Non-pigmented ciliary epithelial cell (primary cell): Measurements from ENCODE around the gene MRM1.

ENCODE experiments used
- DNase-seq: peaks from one replicate; pipeline ENCODE4 v3.0.0-alpha.2; 2010; ENCODE audit warnings: low read depth

MRM1 gene

DNA sequence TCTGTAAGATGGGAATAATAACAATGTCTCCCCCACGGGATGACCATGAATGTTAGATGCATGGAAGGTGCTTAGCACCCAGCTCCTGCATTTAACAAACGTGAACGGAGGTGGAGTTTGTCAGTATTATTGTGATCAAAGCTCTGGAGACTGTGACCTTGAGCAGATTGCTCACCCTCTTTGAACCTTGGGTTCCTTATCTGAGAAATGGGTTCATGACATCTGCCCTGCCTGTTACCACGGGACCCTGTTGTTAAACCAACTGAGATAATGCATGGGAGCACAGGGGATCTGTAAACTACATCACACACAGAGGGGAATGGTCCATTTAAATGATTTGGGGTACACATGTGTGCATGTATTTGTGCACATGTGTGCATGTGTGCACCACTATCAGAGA is 29.6 kb downstream of the MRM1 start:
- no peak for DNase-seq

DNA sequence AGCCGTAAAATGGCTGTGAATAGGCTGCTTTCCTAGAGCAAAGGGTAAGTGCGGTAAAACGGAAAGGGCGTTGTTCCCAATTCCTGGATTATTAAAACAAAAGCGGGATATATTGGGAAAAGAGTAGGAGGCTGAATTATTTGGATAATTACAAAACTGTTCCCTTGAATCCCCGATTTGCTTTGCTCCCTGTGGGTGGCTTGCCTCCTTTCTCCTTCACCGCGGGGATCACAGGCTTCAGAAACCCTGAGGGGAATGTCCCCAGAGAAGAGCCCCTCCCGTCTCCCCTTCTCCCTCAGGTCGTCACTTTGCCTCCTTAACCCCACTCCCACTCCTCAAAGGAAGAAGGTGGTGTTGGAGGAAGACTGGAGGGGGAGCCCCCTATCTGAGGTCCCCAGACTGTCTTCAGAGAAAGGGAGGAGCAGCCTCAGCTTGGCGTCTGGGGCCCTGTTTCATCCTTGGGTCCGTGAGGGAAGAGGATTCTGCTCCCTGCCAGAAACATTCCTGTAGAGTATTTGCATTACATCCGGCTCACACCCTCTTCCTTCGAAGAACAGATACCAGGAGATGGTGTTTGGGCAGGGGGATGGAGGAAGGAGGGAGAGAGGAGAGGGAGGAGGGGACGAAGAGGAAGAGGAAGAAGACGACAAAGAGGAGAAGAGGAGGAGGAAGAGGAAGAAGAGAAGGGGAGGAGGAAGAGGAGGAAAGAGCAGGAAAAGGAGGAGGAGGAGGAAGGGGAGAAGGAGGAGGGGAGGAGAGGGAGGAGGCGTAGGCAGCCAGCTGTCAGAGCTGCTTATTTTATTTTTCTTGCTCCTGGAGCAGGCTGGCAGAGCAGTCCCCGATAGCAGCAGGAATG is 31.8 kb downstream of the MRM1 start:
- DNase-seq: no peak

DNA sequence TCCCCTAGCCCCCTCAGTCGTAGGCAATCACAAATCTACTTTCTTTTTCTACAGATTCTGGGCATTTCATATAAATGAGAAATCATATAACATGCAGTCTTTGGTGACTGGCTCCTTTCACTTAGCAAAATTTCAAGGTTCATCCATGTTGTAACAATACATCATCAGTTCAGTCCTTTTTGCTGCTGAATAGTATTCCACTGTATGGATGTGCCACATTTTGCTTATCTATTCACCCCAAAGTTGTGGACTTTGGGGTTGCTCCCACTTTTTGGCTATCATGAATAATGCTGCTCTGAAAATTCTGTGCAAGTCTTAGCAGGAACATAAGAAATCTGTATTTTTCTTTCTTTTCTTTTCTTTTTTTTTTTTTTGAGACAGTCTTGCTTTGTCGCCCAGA is 39.0 kb downstream of the MRM1 start:
- DNase-seq: no peak

DNA sequence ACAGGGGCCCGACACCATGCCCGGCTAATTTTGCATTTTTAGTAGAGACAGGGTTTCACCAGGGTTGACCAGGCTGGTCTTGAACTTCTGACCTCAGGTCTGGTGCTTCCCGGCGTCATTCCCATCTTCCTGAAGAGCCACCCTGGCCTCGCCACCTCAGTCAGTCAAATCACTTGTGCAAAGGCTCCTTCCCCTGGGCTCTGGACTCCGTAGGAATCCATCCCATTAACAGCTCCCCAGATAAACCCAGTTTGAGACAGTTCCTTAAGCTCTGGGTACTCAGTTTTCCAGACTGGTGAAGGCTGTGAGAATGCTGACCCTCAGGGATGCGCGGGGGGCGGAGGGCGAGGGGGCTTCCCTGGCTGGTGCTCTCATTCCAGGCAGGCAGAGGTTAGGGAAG is 39.5 kb downstream of the MRM1 start:
- DNase-seq: no peak

DNA sequence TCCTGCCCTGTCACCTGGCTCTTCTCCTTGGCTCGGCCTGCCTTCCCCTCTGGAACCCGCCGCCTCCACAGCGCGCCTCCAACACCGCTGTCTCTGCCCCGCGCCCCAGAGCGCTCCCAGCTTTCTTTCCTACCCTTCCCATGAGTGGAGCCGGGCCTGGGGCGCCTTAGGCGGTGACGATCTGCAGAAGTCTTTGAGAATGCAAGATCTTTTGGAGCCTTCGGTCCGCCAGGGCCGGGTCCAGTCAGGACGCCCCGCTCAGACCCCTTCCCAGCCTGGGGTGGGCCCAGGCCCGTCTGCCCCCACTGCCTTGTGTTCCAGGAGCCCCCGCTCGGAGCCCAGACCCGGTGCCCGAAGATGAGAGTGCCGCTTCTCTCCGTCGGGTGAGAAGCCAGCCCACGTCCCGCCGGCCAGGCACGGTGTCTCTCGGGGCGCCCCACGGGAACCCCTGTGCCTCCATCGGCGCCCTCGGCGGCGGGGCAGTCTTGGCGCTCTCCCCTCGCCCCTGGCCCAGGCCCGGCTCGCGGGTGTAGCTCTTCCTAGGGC is 40.0 kb downstream of the MRM1 start:
- DNase-seq: no peak

DNA sequence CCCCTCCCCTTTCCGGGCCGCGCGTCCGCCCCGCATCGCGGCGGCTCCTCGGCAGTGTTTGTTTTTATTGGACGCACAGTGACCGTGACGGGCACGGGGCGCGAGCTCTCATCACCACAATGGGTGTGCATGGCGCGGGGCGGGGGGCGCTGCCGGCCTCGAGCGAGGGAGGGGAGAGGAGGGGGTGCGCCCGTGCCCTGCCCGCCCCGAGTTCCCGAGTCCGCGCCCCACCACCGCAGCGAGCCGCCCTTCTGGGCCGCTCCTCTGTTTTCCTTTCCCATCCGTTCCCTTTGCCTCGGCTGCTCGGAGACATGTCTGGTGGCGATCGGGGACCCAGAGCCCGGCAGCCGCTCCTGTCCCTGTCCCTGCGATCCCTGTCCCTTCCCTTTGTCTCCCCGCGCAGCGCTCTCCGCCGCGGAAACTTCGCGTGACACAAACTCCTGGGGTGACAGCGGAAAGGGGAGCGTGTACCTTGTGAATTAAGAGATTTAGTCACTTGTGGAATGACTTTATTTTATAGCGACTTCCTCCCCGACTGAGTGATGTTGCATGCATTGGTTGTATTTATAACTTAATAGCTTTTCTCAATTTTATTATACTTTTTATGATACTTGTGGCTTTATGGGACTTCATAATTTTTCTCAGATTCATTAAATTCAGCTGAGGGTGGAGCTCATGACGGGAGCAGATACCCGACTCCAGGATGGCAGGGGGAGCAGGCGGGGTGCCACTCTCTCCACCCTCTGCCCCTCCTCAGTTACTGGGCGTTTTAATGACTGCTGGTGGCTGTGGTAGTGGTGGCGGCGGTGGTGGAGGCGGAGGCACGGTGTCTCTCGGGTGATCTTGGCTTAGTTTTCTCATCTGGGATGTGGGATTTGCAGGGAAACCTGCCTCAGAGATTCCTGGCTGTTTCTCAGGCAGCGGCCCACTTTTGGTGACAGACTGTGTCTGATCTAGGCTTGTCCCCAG is 40.8 kb downstream of the MRM1 start:
- DNase-seq: no peak

DNA sequence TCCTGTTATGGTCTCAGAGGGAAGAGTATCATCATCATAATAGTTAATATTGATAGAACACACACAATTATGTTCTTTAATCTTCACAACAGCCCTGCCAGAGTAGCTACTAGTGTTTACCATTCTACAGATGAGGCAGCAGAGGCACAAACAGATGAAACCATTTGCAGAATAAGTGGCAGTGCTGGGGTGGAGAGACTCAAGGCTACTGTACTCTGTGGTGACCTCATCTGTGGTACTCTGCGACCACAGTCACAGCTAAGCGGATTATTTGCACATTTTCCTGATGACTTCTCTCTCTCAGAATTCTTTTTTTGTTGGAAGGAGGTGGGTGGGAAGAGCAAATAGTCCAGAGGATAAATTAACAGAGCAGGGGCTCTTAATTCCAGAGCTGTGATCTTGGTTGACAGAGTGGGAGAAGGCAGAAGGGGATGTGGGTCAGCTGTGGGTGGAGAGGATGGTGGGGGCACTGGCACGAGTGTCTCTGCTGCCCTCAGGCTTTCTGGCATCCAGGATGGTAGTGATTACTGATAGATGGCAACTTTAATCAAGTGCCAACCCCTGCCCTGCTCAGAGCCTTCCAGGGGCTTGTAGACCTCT is 41.8 kb downstream of the MRM1 start:
- DNase-seq: no peak

DNA sequence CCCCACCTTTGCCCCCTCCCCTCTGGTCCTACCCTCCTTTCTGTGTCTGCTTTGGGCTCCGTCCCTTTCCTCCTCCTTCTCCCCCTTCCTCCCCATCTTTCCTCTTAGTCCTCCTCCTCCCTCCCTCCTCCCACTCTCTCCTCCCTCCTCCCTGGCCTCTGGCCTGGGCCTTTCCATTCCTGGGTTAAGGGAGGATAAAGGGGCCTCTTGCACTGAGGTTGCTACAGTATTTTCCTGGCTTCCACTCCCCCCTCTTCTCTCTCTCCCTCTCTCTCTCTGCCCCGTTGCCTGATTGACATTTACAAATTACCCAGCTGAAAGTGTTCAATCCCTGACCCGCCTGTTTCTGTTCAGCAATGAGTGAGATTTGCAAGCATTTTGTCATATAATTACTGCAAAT is 44.0 kb downstream of the MRM1 start:
- DNase-seq: no peak

DNA sequence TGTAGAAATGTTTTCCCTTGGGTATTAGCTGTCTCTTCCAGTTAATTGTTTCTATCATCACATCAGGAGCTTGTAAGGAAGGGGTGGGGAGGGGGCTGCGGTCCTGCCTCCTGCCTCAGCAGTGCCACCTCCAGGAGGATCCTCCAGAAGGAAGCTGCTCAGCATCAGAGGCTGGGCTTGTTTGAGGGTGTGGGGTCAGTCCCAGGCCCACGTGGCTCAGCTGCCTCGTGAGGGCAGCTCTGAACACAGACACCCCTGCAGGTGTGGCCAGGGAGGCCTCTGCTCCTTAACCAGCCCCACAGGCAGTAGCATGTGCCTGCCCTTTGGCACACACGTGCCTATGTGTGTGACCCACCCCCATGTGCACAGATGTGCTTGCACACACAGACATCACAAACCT is 46.3 kb downstream of the MRM1 start:
- DNase-seq: no peak

DNA sequence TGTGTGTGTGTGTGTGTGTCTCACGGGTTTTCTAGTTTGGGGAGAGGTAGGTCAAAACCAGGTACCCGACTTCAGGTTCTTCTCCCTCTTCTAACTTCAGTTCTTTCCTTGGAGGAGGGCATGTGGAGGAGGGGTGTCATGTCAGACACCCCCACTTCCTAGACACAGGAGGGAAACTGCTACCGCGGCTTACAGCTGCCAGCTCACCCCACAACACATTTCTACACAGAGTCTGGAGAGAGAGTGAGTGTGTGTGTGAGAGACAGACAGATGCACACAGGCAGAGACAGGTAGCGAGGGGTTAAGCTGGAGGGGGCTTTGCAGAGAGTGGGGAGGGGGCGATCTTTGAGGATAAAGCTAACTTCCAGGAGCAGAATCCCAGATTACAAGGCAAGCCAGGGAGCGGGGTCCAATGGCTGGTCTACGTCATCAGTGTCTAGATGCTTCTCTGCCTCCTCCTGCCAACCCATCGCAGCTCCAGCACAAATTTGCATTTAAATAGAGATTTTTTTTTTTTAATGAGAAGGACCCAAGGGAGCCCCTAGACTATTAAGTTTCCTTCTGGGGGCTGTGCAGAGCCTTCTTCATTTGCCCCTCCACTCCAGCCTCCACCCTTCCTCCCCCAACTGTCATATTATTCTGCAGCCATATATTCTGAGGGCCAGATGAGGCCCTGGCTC is 48.9 kb downstream of the MRM1 start:
- DNase-seq: no peak

DNA sequence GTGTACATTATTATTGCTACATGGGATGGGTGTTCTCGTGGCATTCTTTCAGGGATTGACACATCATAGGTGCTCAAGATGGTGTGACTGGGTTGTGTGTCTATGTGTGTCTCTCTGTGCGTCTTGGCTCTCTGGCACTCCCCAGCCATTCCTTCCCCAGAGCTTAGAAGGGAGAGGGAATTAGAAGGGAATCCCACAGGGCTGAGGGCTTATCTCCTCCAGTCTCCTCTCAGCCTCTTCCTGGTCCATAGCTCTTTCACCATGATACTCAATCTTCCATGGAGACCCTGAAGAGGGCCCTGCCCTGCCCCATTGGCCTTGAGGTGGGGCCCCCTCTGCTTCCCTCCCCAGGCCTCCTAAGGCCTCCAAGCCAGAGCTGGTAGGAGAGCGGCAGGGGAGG is 52.0 kb downstream of the MRM1 start:
- no peak for DNase-seq

DNA sequence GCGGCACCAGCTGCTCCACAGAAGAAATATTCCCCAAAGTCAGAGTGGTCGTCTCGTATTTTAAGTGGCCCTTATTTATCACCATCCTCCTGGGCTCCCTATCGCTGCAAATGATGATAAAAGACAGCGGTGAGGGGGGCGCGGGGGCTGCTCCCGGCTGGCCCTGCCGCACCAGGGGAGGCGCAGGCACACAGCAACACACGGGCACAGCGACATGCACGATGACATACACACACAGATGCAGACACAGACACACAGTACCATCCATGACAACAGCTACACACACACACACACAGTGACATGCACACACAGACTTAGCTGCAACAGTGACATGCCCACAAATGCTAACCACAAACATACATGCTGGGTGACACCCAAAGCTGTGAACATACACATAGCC is 52.5 kb downstream of the MRM1 start:
- DNase-seq: no peak

DNA sequence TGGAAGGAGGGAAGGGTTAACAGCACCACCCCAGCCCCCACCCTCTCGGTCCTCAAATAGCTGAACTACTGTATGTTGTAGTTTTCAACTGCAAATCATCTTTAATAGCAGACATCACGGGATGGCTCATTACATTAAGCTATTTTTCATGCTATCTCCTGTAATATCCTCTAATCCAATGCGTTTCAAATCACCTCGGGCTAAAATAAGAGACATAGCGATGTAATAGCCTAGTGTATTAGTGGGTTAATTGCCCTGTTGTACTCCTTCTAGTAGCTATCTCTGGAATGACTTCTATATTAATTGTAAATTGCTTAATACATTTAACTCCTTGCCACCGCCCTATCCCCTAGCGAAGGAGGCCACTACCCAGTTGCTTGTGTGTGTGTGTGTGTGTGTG is 54.3 kb downstream of the MRM1 start:
- DNase-seq: no peak

DNA sequence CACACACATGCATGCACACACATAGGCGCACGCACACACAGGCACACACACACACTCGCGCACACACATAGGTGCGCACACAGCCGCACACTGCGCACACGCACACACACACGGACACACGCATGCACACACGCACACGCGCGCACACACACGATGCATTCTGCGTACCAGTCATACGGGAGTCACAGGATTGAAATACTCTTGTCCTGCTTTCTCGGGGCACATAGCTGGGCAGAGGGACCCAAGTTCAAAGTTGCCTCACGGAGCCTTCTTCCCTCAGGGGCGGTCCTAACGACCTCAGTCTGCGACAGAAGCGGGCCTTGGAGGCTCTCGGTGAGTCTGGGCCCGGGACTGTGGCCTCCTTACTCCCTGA is 56.0 kb downstream of the MRM1 start:
- DNase-seq: no peak

DNA sequence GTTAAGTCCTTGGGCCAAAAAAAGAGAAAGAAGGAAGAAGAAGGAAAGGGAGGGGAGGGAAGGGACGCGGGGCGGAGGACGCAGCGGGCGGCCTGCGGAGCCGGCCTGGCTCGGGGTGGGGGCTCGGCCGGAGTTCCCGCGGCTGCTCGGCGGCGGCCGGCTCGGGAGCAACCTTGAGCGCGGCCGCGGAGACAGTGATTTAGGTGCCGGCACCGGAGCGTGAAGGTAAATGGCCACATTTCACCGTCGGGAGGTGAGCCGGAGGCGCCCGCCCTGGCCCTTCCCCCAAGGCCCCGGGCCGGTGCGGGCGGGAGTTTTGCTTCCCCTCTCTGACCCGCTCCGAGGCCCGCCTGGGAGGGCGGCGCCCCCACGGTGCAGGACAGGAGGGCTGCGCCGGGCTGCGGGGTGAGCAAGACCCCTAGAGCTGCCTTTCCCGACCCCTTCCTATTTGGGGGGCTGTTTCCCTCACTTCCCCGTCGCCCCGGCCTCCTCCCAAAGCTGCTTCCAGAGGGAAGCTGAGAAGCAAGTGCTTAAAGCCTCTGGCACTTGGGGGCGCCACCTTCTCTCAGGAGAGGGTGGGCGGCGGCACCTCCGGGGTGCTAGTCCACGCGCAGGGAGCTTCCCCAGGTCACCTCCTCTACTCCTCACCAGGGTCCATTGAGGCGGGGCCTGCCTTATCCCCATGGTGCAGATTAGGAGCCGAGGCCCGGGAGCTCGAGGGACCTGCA is 56.5 kb downstream of the MRM1 start:
- no peak for DNase-seq
